ENCODE results near the gene KDM6A. TPM values are rescaled to one million over a fixed set of nuclear protein-coding genes. Genes with fewer than 3 reads are reported as not detected.

KDM6A gene
- total RNA-seq, 1 experiment from 2014 or later = 45.0 TPM

DNA sequence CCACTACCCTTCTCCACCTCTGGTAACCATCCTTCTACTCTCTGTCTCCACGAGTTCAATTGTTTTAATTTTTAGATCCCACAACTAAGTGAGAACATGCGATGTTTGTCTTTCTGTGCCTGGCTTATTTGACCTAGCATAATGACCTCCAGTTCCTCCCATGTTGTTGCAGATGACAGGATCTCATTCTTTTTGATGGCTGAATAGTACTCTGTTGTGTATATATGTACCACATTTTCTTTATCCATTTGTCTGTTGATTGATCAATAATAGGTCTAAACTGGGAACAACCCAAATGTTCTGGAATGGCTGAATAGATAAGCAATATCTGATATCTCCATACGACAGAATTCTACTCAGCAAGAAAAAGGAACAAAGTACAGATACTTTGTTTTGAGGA, 260.5 kb downstream of the KDM6A start:
- no peak for ATAC-seq
- H3K27me3 Mint-ChIP-seq (ENCODE audit: low read depth) = no peaks in the 10 kb centered on the region; the same call in 1 of the 2 replicates
- TF ChIP-seq, protein P1, sequence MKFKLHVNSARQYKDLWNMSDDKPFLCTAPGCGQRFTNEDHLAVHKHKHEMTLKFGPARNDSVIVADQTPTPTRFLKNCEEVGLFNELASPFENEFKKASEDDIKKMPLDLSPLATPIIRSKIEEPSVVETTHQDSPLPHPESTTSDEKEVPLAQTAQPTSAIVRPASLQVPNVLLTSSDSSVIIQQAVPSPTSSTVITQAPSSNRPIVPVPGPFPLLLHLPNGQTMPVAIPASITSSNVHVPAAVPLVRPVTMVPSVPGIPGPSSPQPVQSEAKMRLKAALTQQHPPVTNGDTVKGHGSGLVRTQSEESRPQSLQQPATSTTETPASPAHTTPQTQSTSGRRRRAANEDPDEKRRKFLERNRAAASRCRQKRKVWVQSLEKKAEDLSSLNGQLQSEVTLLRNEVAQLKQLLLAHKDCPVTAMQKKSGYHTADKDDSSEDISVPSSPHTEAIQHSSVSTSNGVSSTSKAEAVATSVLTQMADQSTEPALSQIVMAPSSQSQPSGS (CRISPR knock-in tag; IDR thresholded peaks at IDR 0.05; ENCODE audit: borderline replicate concordance, low read depth) = no peak
- no peak for TF ChIP-seq MXD4 (CRISPR knock-in tag; IDR thresholded peaks at IDR 0.05; ENCODE audit: borderline replicate concordance)
- no peak for TF ChIP-seq ZBTB21 (CRISPR knock-in tag; IDR thresholded peaks at IDR 0.05; ENCODE audit: borderline replicate concordance)
- no peak for TF ChIP-seq TP53 (CRISPR knock-in tag; IDR thresholded peaks at IDR 0.05)
- no peak for TF ChIP-seq OVOL2 (CRISPR knock-in tag; IDR thresholded peaks at IDR 0.05; ENCODE audit: borderline replicate concordance)
- no peak for TF ChIP-seq NFE2L1 (CRISPR knock-in tag; IDR thresholded peaks at IDR 0.05)
- TF ChIP-seq, protein P2, sequence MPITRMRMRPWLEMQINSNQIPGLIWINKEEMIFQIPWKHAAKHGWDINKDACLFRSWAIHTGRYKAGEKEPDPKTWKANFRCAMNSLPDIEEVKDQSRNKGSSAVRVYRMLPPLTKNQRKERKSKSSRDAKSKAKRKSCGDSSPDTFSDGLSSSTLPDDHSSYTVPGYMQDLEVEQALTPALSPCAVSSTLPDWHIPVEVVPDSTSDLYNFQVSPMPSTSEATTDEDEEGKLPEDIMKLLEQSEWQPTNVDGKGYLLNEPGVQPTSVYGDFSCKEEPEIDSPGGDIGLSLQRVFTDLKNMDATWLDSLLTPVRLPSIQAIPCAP (CRISPR knock-in tag; IDR thresholded peaks at IDR 0.05) = no peak
- no peak for TF ChIP-seq GABPB1 (CRISPR knock-in tag; IDR thresholded peaks at IDR 0.05)
- H3K36me3 Mint-ChIP-seq = peaks cover 7% of the 10 kb centered on the region
- ChIA-PET POLR2A (no interaction called here), CTCF (no interaction called here)
- DNase-seq (ENCODE audit: low spot score) = no peak
- no peaks in the 10 kb centered on the region for H3K4me1 Mint-ChIP-seq
- no peak overlapping the region for H3K4me3 Mint-ChIP-seq
- peaks cover 28% of the 10 kb centered on the region for H3K9me3 Mint-ChIP-seq
- H3K27ac Mint-ChIP-seq = no peak overlapping the region

DNA sequence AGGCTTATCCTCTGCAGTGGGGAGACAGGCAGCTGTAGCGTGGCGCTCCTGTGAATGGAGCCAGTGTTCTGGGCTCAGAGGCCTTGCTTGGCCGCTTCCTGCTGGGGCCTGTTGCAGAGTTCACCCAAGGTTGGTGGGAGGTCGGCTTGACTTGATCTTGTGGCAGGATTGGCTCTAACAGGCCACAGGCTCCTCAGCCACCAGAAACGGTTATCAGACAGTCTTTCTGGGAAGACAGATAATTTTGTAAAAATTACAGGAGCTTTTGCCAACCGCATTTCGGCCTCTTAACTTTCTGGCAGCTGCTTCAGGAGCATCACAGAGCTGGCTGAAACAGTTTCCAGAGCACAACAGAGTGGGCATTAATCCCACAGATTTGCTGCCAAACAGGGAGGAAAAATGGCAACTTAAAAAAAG, 261.3 kb downstream of the KDM6A start:
- DNase-seq (ENCODE audit: low spot score) (no peak), ATAC-seq (no peak)
- no peaks in the 10 kb centered on the region; the same call in 1 of the 2 replicates for H3K27me3 Mint-ChIP-seq (ENCODE audit: low read depth)
- H3K4me3 Mint-ChIP-seq = no peak overlapping the region
- H3K27ac Mint-ChIP-seq = no peak overlapping the region
- ChIA-PET CTCF (no interaction called here), POLR2A (no interaction called here)
- H3K4me1 Mint-ChIP-seq = no peaks in the 10 kb centered on the region
- TF ChIP-seq RELA (CRISPR knock-in tag; IDR thresholded peaks at IDR 0.05; ENCODE audit: borderline replicate concordance) (no peak), KAT7 (CRISPR knock-in tag; IDR thresholded peaks at IDR 0.05; ENCODE audit: borderline replicate concordance) (no peak), NFE2L1 (CRISPR knock-in tag; IDR thresholded peaks at IDR 0.05) (no peak), ZNF232 (CRISPR knock-in tag; IDR thresholded peaks at IDR 0.05) (no peak), MYBL2 (CRISPR knock-in tag; IDR thresholded peaks at IDR 0.05) (no peak), ZNF121 (CRISPR knock-in tag; IDR thresholded peaks at IDR 0.05) (no peak), IRF2 (CRISPR knock-in tag; IDR thresholded peaks at IDR 0.05; ENCODE audit: borderline replicate concordance, low read depth) (no peak), ELF4 (CRISPR knock-in tag; IDR thresholded peaks at IDR 0.05; ENCODE audit: low read depth) (no peak)
- TF ChIP-seq, protein P3, sequence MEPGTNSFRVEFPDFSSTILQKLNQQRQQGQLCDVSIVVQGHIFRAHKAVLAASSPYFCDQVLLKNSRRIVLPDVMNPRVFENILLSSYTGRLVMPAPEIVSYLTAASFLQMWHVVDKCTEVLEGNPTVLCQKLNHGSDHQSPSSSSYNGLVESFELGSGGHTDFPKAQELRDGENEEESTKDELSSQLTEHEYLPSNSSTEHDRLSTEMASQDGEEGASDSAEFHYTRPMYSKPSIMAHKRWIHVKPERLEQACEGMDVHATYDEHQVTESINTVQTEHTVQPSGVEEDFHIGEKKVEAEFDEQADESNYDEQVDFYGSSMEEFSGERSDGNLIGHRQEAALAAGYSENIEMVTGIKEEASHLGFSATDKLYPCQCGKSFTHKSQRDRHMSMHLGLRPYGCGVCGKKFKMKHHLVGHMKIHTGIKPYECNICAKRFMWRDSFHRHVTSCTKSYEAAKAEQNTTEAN (CRISPR knock-in tag; IDR thresholded peaks at IDR 0.05) = no peak
- TF ChIP-seq, protein P4, sequence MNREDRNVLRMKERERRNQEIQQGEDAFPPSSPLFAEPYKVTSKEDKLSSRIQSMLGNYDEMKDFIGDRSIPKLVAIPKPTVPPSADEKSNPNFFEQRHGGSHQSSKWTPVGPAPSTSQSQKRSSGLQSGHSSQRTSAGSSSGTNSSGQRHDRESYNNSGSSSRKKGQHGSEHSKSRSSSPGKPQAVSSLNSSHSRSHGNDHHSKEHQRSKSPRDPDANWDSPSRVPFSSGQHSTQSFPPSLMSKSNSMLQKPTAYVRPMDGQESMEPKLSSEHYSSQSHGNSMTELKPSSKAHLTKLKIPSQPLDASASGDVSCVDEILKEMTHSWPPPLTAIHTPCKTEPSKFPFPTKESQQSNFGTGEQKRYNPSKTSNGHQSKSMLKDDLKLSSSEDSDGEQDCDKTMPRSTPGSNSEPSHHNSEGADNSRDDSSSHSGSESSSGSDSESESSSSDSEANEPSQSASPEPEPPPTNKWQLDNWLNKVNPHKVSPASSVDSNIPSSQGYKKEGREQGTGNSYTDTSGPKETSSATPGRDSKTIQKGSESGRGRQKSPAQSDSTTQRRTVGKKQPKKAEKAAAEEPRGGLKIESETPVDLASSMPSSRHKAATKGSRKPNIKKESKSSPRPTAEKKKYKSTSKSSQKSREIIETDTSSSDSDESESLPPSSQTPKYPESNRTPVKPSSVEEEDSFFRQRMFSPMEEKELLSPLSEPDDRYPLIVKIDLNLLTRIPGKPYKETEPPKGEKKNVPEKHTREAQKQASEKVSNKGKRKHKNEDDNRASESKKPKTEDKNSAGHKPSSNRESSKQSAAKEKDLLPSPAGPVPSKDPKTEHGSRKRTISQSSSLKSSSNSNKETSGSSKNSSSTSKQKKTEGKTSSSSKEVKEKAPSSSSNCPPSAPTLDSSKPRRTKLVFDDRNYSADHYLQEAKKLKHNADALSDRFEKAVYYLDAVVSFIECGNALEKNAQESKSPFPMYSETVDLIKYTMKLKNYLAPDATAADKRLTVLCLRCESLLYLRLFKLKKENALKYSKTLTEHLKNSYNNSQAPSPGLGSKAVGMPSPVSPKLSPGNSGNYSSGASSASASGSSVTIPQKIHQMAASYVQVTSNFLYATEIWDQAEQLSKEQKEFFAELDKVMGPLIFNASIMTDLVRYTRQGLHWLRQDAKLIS (CRISPR knock-in tag; IDR thresholded peaks at IDR 0.05; ENCODE audit: borderline replicate concordance) = no peak
- TF ChIP-seq, protein P2 (CRISPR knock-in tag; IDR thresholded peaks at IDR 0.05) = no peak
- TF ChIP-seq, protein P5, sequence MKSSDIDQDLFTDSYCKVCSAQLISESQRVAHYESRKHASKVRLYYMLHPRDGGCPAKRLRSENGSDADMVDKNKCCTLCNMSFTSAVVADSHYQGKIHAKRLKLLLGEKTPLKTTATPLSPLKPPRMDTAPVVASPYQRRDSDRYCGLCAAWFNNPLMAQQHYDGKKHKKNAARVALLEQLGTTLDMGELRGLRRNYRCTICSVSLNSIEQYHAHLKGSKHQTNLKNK (CRISPR knock-in tag; IDR thresholded peaks at IDR 0.05) = no peak
- TF ChIP-seq, protein P6, sequence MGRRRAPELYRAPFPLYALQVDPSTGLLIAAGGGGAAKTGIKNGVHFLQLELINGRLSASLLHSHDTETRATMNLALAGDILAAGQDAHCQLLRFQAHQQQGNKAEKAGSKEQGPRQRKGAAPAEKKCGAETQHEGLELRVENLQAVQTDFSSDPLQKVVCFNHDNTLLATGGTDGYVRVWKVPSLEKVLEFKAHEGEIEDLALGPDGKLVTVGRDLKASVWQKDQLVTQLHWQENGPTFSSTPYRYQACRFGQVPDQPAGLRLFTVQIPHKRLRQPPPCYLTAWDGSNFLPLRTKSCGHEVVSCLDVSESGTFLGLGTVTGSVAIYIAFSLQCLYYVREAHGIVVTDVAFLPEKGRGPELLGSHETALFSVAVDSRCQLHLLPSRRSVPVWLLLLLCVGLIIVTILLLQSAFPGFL (CRISPR knock-in tag; IDR thresholded peaks at IDR 0.05; ENCODE audit: borderline replicate concordance) = no peak
- TF ChIP-seq, protein P7, sequence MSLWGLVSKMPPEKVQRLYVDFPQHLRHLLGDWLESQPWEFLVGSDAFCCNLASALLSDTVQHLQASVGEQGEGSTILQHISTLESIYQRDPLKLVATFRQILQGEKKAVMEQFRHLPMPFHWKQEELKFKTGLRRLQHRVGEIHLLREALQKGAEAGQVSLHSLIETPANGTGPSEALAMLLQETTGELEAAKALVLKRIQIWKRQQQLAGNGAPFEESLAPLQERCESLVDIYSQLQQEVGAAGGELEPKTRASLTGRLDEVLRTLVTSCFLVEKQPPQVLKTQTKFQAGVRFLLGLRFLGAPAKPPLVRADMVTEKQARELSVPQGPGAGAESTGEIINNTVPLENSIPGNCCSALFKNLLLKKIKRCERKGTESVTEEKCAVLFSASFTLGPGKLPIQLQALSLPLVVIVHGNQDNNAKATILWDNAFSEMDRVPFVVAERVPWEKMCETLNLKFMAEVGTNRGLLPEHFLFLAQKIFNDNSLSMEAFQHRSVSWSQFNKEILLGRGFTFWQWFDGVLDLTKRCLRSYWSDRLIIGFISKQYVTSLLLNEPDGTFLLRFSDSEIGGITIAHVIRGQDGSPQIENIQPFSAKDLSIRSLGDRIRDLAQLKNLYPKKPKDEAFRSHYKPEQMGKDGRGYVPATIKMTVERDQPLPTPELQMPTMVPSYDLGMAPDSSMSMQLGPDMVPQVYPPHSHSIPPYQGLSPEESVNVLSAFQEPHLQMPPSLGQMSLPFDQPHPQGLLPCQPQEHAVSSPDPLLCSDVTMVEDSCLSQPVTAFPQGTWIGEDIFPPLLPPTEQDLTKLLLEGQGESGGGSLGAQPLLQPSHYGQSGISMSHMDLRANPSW (CRISPR knock-in tag; conservative IDR thresholded peaks at IDR 0.05; ENCODE audit: low read depth) = no peak
- TF ChIP-seq, protein P8, sequence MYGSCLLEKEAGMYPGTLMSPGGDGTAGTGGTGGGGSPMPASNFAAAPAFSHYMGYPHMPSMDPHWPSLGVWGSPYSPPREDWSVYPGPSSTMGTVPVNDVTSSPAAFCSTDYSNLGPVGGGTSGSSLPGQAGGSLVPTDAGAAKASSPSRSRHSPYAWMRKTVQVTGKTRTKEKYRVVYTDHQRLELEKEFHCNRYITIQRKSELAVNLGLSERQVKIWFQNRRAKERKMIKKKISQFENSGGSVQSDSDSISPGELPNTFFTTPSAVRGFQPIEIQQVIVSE (CRISPR knock-in tag; IDR thresholded peaks at IDR 0.05; ENCODE audit: borderline replicate concordance) = no peak
- H3K36me3 Mint-ChIP-seq = peaks cover 7% of the 10 kb centered on the region
- H3K9me3 Mint-ChIP-seq = peaks cover 22% of the 10 kb centered on the region

Data from WTC11 (cell line).